Gastrocnemius medialis (tissue), 4 donors: ENCODE results near the gene MAFB. TPM values are rescaled to one million over a fixed set of nuclear protein-coding genes. Genes with fewer than 3 reads are reported as not detected.

Experiments used
- ATAC-seq, 2 donors: fragments of 150-250 bp; one replicate each; pipeline ENCODE4 v1.9.1; 2016
- DNase-seq, 2 donors: peaks; one replicate each; pipeline ENCODE4 v3.0.0-alpha.2; 2019
- H3K27ac ChIP-seq, 4 donors: fragments of 200-600 bp; sonication (generic); 1 replicate in 1 of 4; 2 replicates in 3 of 4; pipeline ENCODE4 v1.5.1; 2016 to 2018; ENCODE audit warnings: mild to moderate bottlenecking in 2 of 4, moderate library complexity in 1 of 4
- H3K27me3 ChIP-seq, 3 donors: fragments of 200-600 bp; sonication (generic) in 2 of 3; 1 replicate in 1 of 3; 2 replicates in 2 of 3; pipeline versions ENCODE4 v1.5.1 to v1.6.0; 2016 to 2019; ENCODE audit warnings: mild to moderate bottlenecking in 1 of 3, moderate library complexity in 1 of 3
- H3K36me3 ChIP-seq, 2 donors: fragments of 200-600 bp; sonication (generic) in 1 of 2; one replicate each; pipeline ENCODE4 v1.5.1; 2017 to 2018
- H3K4me1 ChIP-seq, 2 donors: fragments of 200-600 bp; sonication (generic) in 1 of 2; one replicate each; pipeline ENCODE4 v1.5.1; 2016 to 2017; ENCODE audit warnings: mild to moderate bottlenecking in 2 of 2
- H3K4me3 ChIP-seq, 4 donors: fragments of 200-600 bp; sonication (generic) in 3 of 4; 1 replicate in 1 of 4; 2 replicates in 3 of 4; pipeline ENCODE4 v1.5.1; 2016 to 2019; ENCODE audit warnings: mild to moderate bottlenecking in 2 of 4
- H3K9me3 ChIP-seq, 3 donors: fragments of 200-600 bp; sonication (generic) in 2 of 3; 1 replicate in 1 of 3; 2 replicates in 2 of 3; pipeline ENCODE4 v1.5.1; 2016 to 2019
- CTCF ChIP-seq, 5 experiments: fragments of 450-650 bp in 3 of 5; fragments of 200-600 bp in 2 of 5; sonication (generic) in 2 of 5; IDR thresholded peaks in 4 of 5; conservative IDR thresholded peaks in 1 of 5; 1 replicate in 4 of 5; 2 replicates in 1 of 5; pipeline ENCODE4 v1.5.1; 2016 to 2019; ENCODE audit warnings: antibody characterized with exemption in 5 of 5, mild to moderate bottlenecking in 3 of 5, moderate library complexity in 3 of 5
- POLR2A ChIP-seq, 2 donors: fragments of 450-650 bp; IDR thresholded peaks; one replicate each; pipeline ENCODE4 v1.6.1; 2017; ENCODE audit warnings: antibody characterized with exemption in 2 of 2, mild to moderate bottlenecking in 2 of 2, moderate library complexity in 2 of 2
- in situ Hi-C, 4 donors: fragments of 200-750 bp; cut with MboI; loops; one replicate each; pipeline versions ENCODE4 v1.15.0 to v1.8.0; 2017; ENCODE audit warnings: low sequenced_read_pairs in 4 of 4
- intact Hi-C: fragments of 100-400 bp; cut with DNase I; formaldehyde crosslinking; loops from one replicate; pipeline ENCODE4 v1.15.1; 2023; ENCODE audit warnings: low total_unique reads
- total RNA-seq, 4 donors: library from RNA; depleted of rRNA; stranded (reverse); fragments of >200 nt; gene quantifications; one replicate each; pipeline versions ENCODE4 v1.1.0 to v1.2.3, GENCODE V29; 2016

The MAFB gene
- total RNA-seq, 4 donors from 2014 or later: 15.4 to 24.9 (median 18.6) TPM

GRCh38 chr20:40718982-40719729 is 30.1 kb upstream of the MAFB start:
- no peak for ATAC-seq
- in situ Hi-C loops: loop anchor here in 1 of 4 donors (25.0 kb wide), 1 partner anchor 832 kb away; no protein-coding TSS in a partner anchor

GRCh38 chr20:40718214-40718977 is 29.4 kb upstream of the MAFB start:
- H3K36me3 ChIP-seq: no peaks in the 10 kb centered on the region

More at GRCh38 chr20:40718982-40719729, 30.1 kb upstream of the MAFB start:
- intact Hi-C loops: no loop called here
- H3K36me3 ChIP-seq: no peaks in the 10 kb centered on the region
- H3K27me3 ChIP-seq: no peaks in the 10 kb centered on the region
- H3K27ac ChIP-seq: no peak overlapping the region
- no peaks in the 10 kb centered on the region for H3K9me3 ChIP-seq
- DNase-seq: no peak
- H3K4me3 ChIP-seq: no peak overlapping the region
- no peaks in the 10 kb centered on the region for H3K4me1 ChIP-seq
- TF ChIP-seq CTCF (IDR thresholded peaks at IDR 0.05 in 4 of 5, conservative IDR thresholded peaks at IDR 0.05 in 1 of 5): no peak
- TF ChIP-seq POLR2A (IDR thresholded peaks at IDR 0.05): no peak

GRCh38 chr20:40717343-40717865 is 28.4 kb upstream of the MAFB start:
- H3K27me3 ChIP-seq: no peaks in the 10 kb centered on the region
- in situ Hi-C loops: loop anchor here in 1 of 4 donors (25.0 kb wide), 1 partner anchor 830 kb away; no protein-coding TSS in a partner anchor
- H3K27ac ChIP-seq: no peak overlapping the region
- intact Hi-C loops: no loop called here
- TF ChIP-seq POLR2A (IDR thresholded peaks at IDR 0.05) (no peak), CTCF (IDR thresholded peaks at IDR 0.05 in 4 of 5, conservative IDR thresholded peaks at IDR 0.05 in 1 of 5) (no peak)
- ATAC-seq (no peak), DNase-seq (no peak)
- H3K9me3 ChIP-seq: no peaks in the 10 kb centered on the region
- H3K36me3 ChIP-seq: no peaks in the 10 kb centered on the region
- no peaks in the 10 kb centered on the region for H3K4me1 ChIP-seq
- no peak overlapping the region for H3K4me3 ChIP-seq

More at GRCh38 chr20:40718214-40718977, 29.4 kb upstream of the MAFB start:
- in situ Hi-C loops (loop anchor here in 1 of 4 donors (25.0 kb wide), 1 partner anchor 831 kb away; no protein-coding TSS in a partner anchor), intact Hi-C loops (no loop called here)
- ATAC-seq (no peak), DNase-seq (no peak)
- no peak for TF ChIP-seq CTCF (IDR thresholded peaks at IDR 0.05 in 4 of 5, conservative IDR thresholded peaks at IDR 0.05 in 1 of 5)
- TF ChIP-seq POLR2A (IDR thresholded peaks at IDR 0.05): no peak
- no peak overlapping the region for H3K27ac ChIP-seq
- H3K9me3 ChIP-seq: no peaks in the 10 kb centered on the region
- no peaks in the 10 kb centered on the region for H3K4me1 ChIP-seq
- no peaks in the 10 kb centered on the region for H3K27me3 ChIP-seq
- H3K4me3 ChIP-seq: no peak overlapping the region

- no peak overlapping the region for H3K4me3 ChIP-seq
- H3K27ac ChIP-seq: no peak overlapping the region
- peaks cover 0 to 5% (median 0%) of the 10 kb centered on the region in 3 donors for H3K27me3 ChIP-seq
- ATAC-seq (no peak), DNase-seq (no peak)
- no peaks in the 10 kb centered on the region for H3K36me3 ChIP-seq
- intact Hi-C loops: no loop called here
- no peaks in the 10 kb centered on the region for H3K9me3 ChIP-seq
- TF ChIP-seq POLR2A (IDR thresholded peaks at IDR 0.05) (no peak), CTCF (IDR thresholded peaks at IDR 0.05 in 4 of 5, conservative IDR thresholded peaks at IDR 0.05 in 1 of 5) (no peak)
- in situ Hi-C loops: loop anchor here in 1 of 4 donors (25.0 kb wide), 1 partner anchor 828 kb away; no protein-coding TSS in a partner anchor
- H3K4me1 ChIP-seq: no peaks in the 10 kb centered on the region
These were observed 26.5 kb upstream of the MAFB start for GRCh38 chr20:40715491-40715890.
